Mesenchymal stem cell (in vitro differentiated cells and primary cell): Measurements from ENCODE around the gene LRRC39.

Experiments used
- DNase-seq: peaks from one replicate; pipeline ENCODE4 v3.0.0-alpha.2; 2013
- H2AFZ ChIP-seq: one replicate; pipeline ENCODE4 v1.6.1; 2013; ENCODE audit warnings: low read depth, mild to moderate bottlenecking, control low read depth, inconsistent platforms, low read length, moderate library complexity
- H2AK5ac ChIP-seq: 2 replicates; pipeline ENCODE4 v1.6.1; 2013; ENCODE audit warnings: low read length, moderate library complexity, mild to moderate bottlenecking, inconsistent platforms; ENCODE audit not compliant: severe bottlenecking
- H2BK120ac ChIP-seq: one replicate; pipeline ENCODE4 v1.6.1; 2013; ENCODE audit warnings: low read depth, mild to moderate bottlenecking, inconsistent platforms, low read length, moderate library complexity
- H2BK12ac ChIP-seq, 2 experiments: one replicate each; pipeline ENCODE4 v1.6.1; 2013; ENCODE audit warnings: inconsistent platforms in 2 of 2, low read length in 2 of 2, mild to moderate bottlenecking in 2 of 2, moderate library complexity in 2 of 2, control low read depth in 1 of 2
- H2BK15ac ChIP-seq: one replicate; pipeline ENCODE4 v1.6.1; 2013; ENCODE audit warnings: mild to moderate bottlenecking, low read depth, inconsistent platforms; ENCODE audit not compliant: poor library complexity, severe bottlenecking
- H2BK5ac ChIP-seq: 2 replicates; pipeline ENCODE4 v1.6.1; 2013; ENCODE audit warnings: low read depth, mild to moderate bottlenecking, low read length, control low read depth, inconsistent platforms; ENCODE audit not compliant: poor library complexity, severe bottlenecking
- H3K14ac ChIP-seq, 2 experiments: one replicate each; pipeline ENCODE4 v1.6.1; 2013; ENCODE audit warnings: inconsistent platforms in 2 of 2, low read length in 2 of 2, control low read depth in 1 of 2, mild to moderate bottlenecking in 1 of 2, moderate library complexity in 1 of 2
- H3K18ac ChIP-seq, 2 experiments: one replicate each; pipeline ENCODE4 v1.6.1; 2013; ENCODE audit warnings: inconsistent platforms in 2 of 2, low read length in 2 of 2, control low read depth in 1 of 2, low read depth in 1 of 2, mild to moderate bottlenecking in 1 of 2
- H3K23ac ChIP-seq, 2 experiments: one replicate each; pipeline ENCODE4 v1.6.1; 2013; ENCODE audit warnings: inconsistent platforms in 2 of 2, low read length in 2 of 2, mild to moderate bottlenecking in 2 of 2, moderate library complexity in 2 of 2, control low read depth in 1 of 2
- H3K27ac ChIP-seq: 2 replicates; pipeline ENCODE4 v1.5.1; 2013; ENCODE audit warnings: mild to moderate bottlenecking, moderate library complexity, low read length, control low read depth, inconsistent platforms; ENCODE audit not compliant: poor library complexity, severe bottlenecking
- H3K27me3 ChIP-seq, 2 experiments: 2 replicates each; pipeline versions ENCODE4 v1.6.1 to v1.7.0; 2013; ENCODE audit warnings: low read length in 2 of 2, mild to moderate bottlenecking in 2 of 2, moderate library complexity in 2 of 2, control low read depth in 1 of 2, inconsistent platforms in 1 of 2; ENCODE audit not compliant: control insufficient read depth in 1 of 2, insufficient read depth in 1 of 2
- H3K36me3 ChIP-seq, 2 experiments: 2 replicates each; pipeline versions ENCODE4 v1.6.1 to v1.7.0; 2013; ENCODE audit warnings: low read length in 2 of 2, control low read depth in 1 of 2, inconsistent platforms in 1 of 2, low read depth in 1 of 2, mild to moderate bottlenecking in 1 of 2; ENCODE audit not compliant: insufficient read depth in 2 of 2, control insufficient read depth in 1 of 2
- H3K4ac ChIP-seq, 2 experiments: one replicate each; pipeline ENCODE4 v1.6.1; 2013; ENCODE audit warnings: inconsistent platforms in 2 of 2, low read length in 2 of 2, mild to moderate bottlenecking in 2 of 2, moderate library complexity in 2 of 2, control low read depth in 1 of 2, low read depth in 1 of 2
- H3K4me1 ChIP-seq: 2 replicates; pipeline ENCODE4 v1.6.1; 2013; ENCODE audit warnings: low read depth, low read length, control low read depth; ENCODE audit not compliant: control insufficient read depth, insufficient read depth
- H3K4me2 ChIP-seq: 2 replicates; pipeline ENCODE4 v1.6.1; 2013; ENCODE audit warnings: low read length, mild to moderate bottlenecking, inconsistent platforms; ENCODE audit not compliant: poor library complexity, severe bottlenecking
- H3K4me3 ChIP-seq, 2 experiments: 2 replicates each; pipeline versions ENCODE4 v1.5.1 to v1.7.0; 2013; ENCODE audit warnings: low read length in 2 of 2, mild to moderate bottlenecking in 2 of 2, control low read depth in 1 of 2, low read depth in 1 of 2; ENCODE audit not compliant: insufficient read depth in 1 of 2
- H3K79me1 ChIP-seq: replicated peaks from 2 replicates; pipeline ENCODE4 v1.6.1; 2013; ENCODE audit warnings: mild to moderate bottlenecking, control low read depth, low read length, inconsistent platforms; ENCODE audit not compliant: poor library complexity, severe bottlenecking
- H3K9ac ChIP-seq: 2 replicates; pipeline ENCODE4 v1.7.0; 2013; ENCODE audit warnings: mild to moderate bottlenecking, low read length, moderate library complexity
- H3K9me3 ChIP-seq: 2 replicates; pipeline ENCODE4 v1.7.0; 2013; ENCODE audit warnings: mild to moderate bottlenecking, low read length; ENCODE audit not compliant: control insufficient read depth
- H4K8ac ChIP-seq: one replicate; pipeline ENCODE4 v1.6.1; 2013; ENCODE audit warnings: inconsistent platforms, mild to moderate bottlenecking, low read length, moderate library complexity
- H4K91ac ChIP-seq: one replicate; pipeline ENCODE4 v1.6.1; 2013; ENCODE audit warnings: mild to moderate bottlenecking, low read length, inconsistent platforms
- WGBS: methylation state at CpG from one replicate; pipeline ENCODE4 v1.1.7; 2013; ENCODE audit warnings: mixed read lengths; 5-methylcytosine and 5-hydroxymethylcytosine counted together

Gene LRRC39

DNA sequence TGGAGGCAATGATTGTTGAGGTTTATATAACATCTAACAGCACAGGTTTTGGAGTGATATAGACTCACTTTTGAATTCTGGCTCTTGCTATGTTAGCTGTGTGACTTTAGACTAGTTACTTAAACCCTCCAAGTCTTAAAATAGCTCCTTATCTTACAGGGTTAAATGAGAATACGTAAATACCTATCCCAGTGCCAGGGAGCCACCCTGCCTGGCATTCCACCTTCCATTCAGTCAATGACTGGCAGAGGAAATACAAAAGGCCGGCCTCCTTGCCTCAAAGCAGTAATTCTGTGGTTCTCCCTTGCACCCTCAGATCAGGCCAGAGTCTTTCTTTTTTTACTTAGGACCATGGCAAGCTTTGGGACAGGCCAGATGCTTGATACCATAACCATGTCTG lies 39.8 kb upstream of the LRRC39 start:
- WGBS = 94% methylated on average over 2 of the region's 2 CpGs

DNA sequence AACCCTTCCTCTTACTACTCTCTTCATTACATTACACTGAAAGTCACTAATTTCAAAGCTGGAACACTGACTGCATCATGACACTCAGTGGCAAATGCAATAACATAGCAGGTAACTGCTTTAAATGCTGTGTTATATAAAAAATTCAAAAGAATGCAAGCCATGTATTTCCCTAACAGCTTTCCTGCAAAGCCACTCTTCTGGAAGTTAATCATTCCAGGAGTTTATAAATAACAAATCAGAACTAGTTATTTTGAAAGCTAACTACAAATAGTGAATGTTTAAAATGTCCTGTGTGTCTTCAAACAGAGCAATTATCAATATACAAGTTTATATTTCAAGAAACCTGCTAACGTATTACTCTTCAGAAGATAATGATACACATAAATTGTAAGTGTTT lies 37.0 kb upstream of the LRRC39 start:
- no peak overlapping the region for H3K4ac ChIP-seq
- peaks cover 3% of the 10 kb centered on the region for H3K4me1 ChIP-seq
- H2AFZ ChIP-seq = no peak overlapping the region
- H3K23ac ChIP-seq = no peak overlapping the region
- no peak overlapping the region for H4K8ac ChIP-seq
- no peak for DNase-seq
- H2BK120ac ChIP-seq = no peak overlapping the region
- no peak overlapping the region for H3K27ac ChIP-seq
- H3K27me3 ChIP-seq = no peaks in the 10 kb centered on the region
- no peak overlapping the region for H3K4me2 ChIP-seq
- no peak overlapping the region for H3K4me3 ChIP-seq
- H4K91ac ChIP-seq = no peak overlapping the region
- H3K79me1 ChIP-seq = peaks cover 5% of the 10 kb centered on the region
- H2AK5ac ChIP-seq = no peak overlapping the region
- no peak overlapping the region for H2BK5ac ChIP-seq
- H3K36me3 ChIP-seq = peaks cover 19 to 70% of the 10 kb centered on the region in 2 experiments
- no peak overlapping the region for H3K18ac ChIP-seq
- no peak overlapping the region for H2BK15ac ChIP-seq
- no peak overlapping the region for H3K9ac ChIP-seq
- no peak overlapping the region for H3K14ac ChIP-seq
- H3K9me3 ChIP-seq = no peaks in the 10 kb centered on the region
- WGBS = no CpG with 5 or more reads among the region's 1 CpG
- no peak overlapping the region for H2BK12ac ChIP-seq

More for the DNA sequence above, 39.8 kb upstream of the LRRC39 start:
- Histone ChIP-seq H2BK12ac (no peak overlapping the region), H2AK5ac (no peak overlapping the region), H2BK120ac (no peak overlapping the region), H3K23ac (no peak overlapping the region), H3K27ac (no peak overlapping the region), H3K14ac (no peak overlapping the region), H3K9me3 (no peaks in the 10 kb centered on the region), H3K4ac (no peak overlapping the region), H4K8ac (no peak overlapping the region), H4K91ac (no peak overlapping the region), H3K18ac (no peak overlapping the region), H2BK15ac (no peak overlapping the region), H2AFZ (peak overlapping the region; percentile 51), H3K9ac (no peak overlapping the region), H3K36me3 (peaks cover 16 to 47% of the 10 kb centered on the region in 2 experiments), H3K4me1 (peaks cover 3% of the 10 kb centered on the region), H3K27me3 (no peaks in the 10 kb centered on the region), H3K79me1 (peaks cover 5% of the 10 kb centered on the region), H3K4me2 (no peak overlapping the region), H3K4me3 (no peak overlapping the region), H2BK5ac (no peak overlapping the region)
- no peak for DNase-seq

DNA sequence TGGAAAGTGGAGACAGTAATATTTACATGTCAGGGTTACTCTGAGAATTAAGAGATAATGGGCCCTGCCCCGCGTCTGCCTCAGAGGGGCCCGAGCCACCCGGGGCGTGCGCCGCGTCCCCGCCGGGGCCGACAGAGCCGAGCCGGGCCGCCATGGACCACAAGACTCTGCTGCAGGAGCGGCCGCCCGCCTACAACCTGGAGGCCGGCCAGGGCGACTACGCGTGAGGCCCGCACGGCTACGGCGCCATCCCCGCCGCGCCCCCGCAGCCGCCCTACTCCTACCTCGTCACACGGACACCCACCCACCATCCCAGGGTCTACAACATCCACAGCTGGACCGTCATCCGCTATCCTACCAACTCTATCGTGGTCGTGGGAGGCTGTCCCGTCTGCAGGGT lies 35.1 kb upstream of the LRRC39 start:
- H3K4me1 ChIP-seq = peaks cover 3% of the 10 kb centered on the region
- no peak overlapping the region for H3K9ac ChIP-seq
- no peak overlapping the region for H2BK15ac ChIP-seq
- no peak overlapping the region for H3K14ac ChIP-seq
- peaks cover 23 to 73% of the 10 kb centered on the region in 2 experiments for H3K36me3 ChIP-seq
- 96% methylated on average over 37 of the region's 37 CpGs for WGBS
- no peak overlapping the region for H3K23ac ChIP-seq
- H4K8ac ChIP-seq = no peak overlapping the region
- no peak overlapping the region for H3K18ac ChIP-seq
- no peaks in the 10 kb centered on the region for H3K9me3 ChIP-seq
- no peak overlapping the region for H4K91ac ChIP-seq
- H3K4me2 ChIP-seq = no peak overlapping the region
- DNase-seq = no peak
- H2AK5ac ChIP-seq = no peak overlapping the region
- no peak overlapping the region for H2BK5ac ChIP-seq
- H3K27me3 ChIP-seq = no peaks in the 10 kb centered on the region
- H3K4me3 ChIP-seq = no peak overlapping the region
- H2AFZ ChIP-seq = no peak overlapping the region
- H3K79me1 ChIP-seq = peaks cover 4% of the 10 kb centered on the region
- no peak overlapping the region for H3K27ac ChIP-seq
- H2BK12ac ChIP-seq = no peak overlapping the region
- H2BK120ac ChIP-seq = no peak overlapping the region
- no peak overlapping the region for H3K4ac ChIP-seq

DNA sequence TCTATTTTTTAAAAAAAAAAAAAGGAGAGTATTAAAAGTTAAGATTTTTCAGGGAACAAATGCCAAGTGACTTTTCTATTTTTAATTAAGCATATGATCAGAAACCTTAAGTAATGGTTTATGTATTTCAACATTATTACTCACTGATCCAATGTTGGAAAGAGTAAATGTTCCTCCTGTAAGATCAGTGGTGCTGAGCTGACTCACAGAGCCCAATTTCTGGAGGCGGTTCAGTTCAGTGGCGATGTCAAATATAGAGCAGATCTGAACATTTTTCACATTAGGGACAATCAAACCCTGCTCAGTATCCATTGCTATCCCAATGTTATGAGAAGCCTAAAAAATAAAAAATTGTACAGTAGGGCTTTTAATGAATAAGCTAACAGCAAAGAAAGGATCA lies 28.2 kb upstream of the LRRC39 start:
- Histone ChIP-seq H2BK15ac (no peak overlapping the region), H2BK5ac (no peak overlapping the region), H3K27ac (no peak overlapping the region), H4K8ac (no peak overlapping the region), H3K4me3 (no peak overlapping the region), H3K23ac (no peak overlapping the region), H3K4ac (no peak overlapping the region), H3K79me1 (peaks cover 2% of the 10 kb centered on the region), H3K27me3 (no peaks in the 10 kb centered on the region), H3K4me2 (no peak overlapping the region), H3K4me1 (no peaks in the 10 kb centered on the region), H3K9ac (no peak overlapping the region), H3K36me3 (peaks cover 12 to 61% of the 10 kb centered on the region in 2 experiments), H2AK5ac (no peak overlapping the region), H3K14ac (no peak overlapping the region), H2AFZ (no peak overlapping the region), H2BK120ac (no peak overlapping the region), H2BK12ac (no peak overlapping the region), H4K91ac (no peak overlapping the region), H3K9me3 (peaks cover 3% of the 10 kb centered on the region), H3K18ac (no peak overlapping the region)
- no peak for DNase-seq
- 100% methylated on average over 2 of the region's 2 CpGs for WGBS
